HepG2 (cell line): ENCODE data around the gene NOC4L. TPM values are rescaled to one million over a fixed set of nuclear protein-coding genes. Genes with fewer than 3 reads are reported as not detected.
"Not testable (repeated sequence)": the region's sequence is repeated elsewhere in the genome, so short reads cannot be mapped to it uniquely, and the experiment has no call there.

ENCODE experiments used
- ATAC-seq: fragments of 200-7000 bp; cut with Tn5 transposase; 3 replicates; pipeline ENCODE4 v1.9.1; 2020; ENCODE audit warnings: mild to moderate bottlenecking, moderate library complexity
- BruUV-seq: library from RNA; stranded (reverse); fragments of 400-500 nt; replicated peaks from 2 replicates; lab custom pipeline; 2021; lab: Mats Ljungman, UMichigan
- CTCF ChIA-PET: fragments of 300-600 bp; formaldehyde crosslinking; extraction: SDS; loops from one replicate; lab custom pipeline; 2021; ENCODE audit warnings: low total read pairs, inconsistent platforms, low intra/inter-chr PET ratio; lab: Yijun Ruan, JAX
- POLR2A ChIA-PET: fragments of 350-600 bp; sonication (Branson Sonifier 250); formaldehyde crosslinking; loops from one replicate; lab custom pipeline; 2020; ENCODE audit warnings: antibody characterized with exemption, inconsistent platforms; lab: Yijun Ruan, JAX
- DNase-seq: peaks from one replicate; pipeline ENCODE4 v3.0.0-alpha.2; 2015; ENCODE audit warnings: low spot score
- FAIRE-seq: peaks from 3 replicates; lab custom pipeline; 2011; peaks lifted over from hg19 to GRCh38; lab: Jason Lieb, UNC
- H2AFZ ChIP-seq: one replicate; pipeline ENCODE4 v1.6.1; 2011; ENCODE audit warnings: low read length, inconsistent platforms
- H3K27ac ChIP-seq: fragments of 300-600 bp; 3 replicates; pipeline ENCODE4 v1.8.0; 2011; ENCODE audit warnings: mixed run types, mild to moderate bottlenecking, mixed read lengths, low read length, inconsistent platforms; ENCODE audit not compliant: insufficient read depth; ENCODE audit errors: extremely low read length
- H3K27me3 ChIP-seq, 2 experiments: fragments of 200-600 bp in 1 of 2; 2 replicates in 1 of 2; 3 replicates in 1 of 2; pipeline versions ENCODE4 v1.6.0 to v1.8.0; 2011; ENCODE audit warnings: low read length in 2 of 2, mild to moderate bottlenecking in 2 of 2, moderate library complexity in 2 of 2, inconsistent platforms in 1 of 2; ENCODE audit not compliant: insufficient read depth in 2 of 2, control insufficient read depth in 1 of 2
- H3K36me3 ChIP-seq, 2 experiments: fragments of 200-600 bp in 1 of 2; replicated peaks in 1 of 2; 2 replicates in 1 of 2; 3 replicates in 1 of 2; pipeline versions ENCODE4 v1.5.1 to v1.8.0; 2011; ENCODE audit warnings: low read length in 2 of 2, inconsistent platforms in 1 of 2; ENCODE audit not compliant: insufficient read depth in 2 of 2, control insufficient read depth in 1 of 2
- H3K4me1 ChIP-seq: 2 replicates; pipeline ENCODE4 v1.5.1; 2012; ENCODE audit warnings: low read length, inconsistent platforms; ENCODE audit not compliant: insufficient read depth
- H3K4me2 ChIP-seq: 2 replicates; pipeline ENCODE4 v1.6.0; 2011; ENCODE audit warnings: low read depth, low read length, inconsistent platforms
- H3K4me3 ChIP-seq, 3 experiments: fragments of 200-600 bp in 1 of 3; sonication (generic), shearing (Covaris generic) in 1 of 3; replicated peaks in 1 of 3; 2 replicates each; pipeline ENCODE4 v1.5.1; 2011 to 2016; ENCODE audit warnings: low read length in 3 of 3, inconsistent platforms in 2 of 3, low read depth in 2 of 3, mild to moderate bottlenecking in 2 of 3, control low read depth in 1 of 3, mixed read lengths in 1 of 3; ENCODE audit not compliant: insufficient read depth in 1 of 3
- H3K79me2 ChIP-seq: one replicate; pipeline ENCODE4 v1.6.1; 2011; ENCODE audit warnings: low read length, inconsistent platforms; ENCODE audit not compliant: insufficient read depth
- H3K9ac ChIP-seq: 2 replicates; pipeline ENCODE4 v1.6.0; 2011; ENCODE audit warnings: mild to moderate bottlenecking, low read depth, low read length, inconsistent platforms; ENCODE audit not compliant: insufficient read depth
- H3K9me3 ChIP-seq: 2 replicates; pipeline ENCODE4 v1.5.1; 2012; ENCODE audit warnings: mild to moderate bottlenecking, low read length
- H4K20me1 ChIP-seq: 2 replicates; pipeline ENCODE4 v1.6.0; 2011; ENCODE audit warnings: inconsistent platforms, mild to moderate bottlenecking, low read length, moderate library complexity; ENCODE audit not compliant: insufficient read depth
- GTF3A ChIP-seq: sonication (generic); formaldehyde crosslinking; conservative IDR thresholded peaks from 2 replicates; pipeline ENCODE4 v1.4.0; 2020; ENCODE audit warnings: mild to moderate bottlenecking, missing genetic modification reagents
- MED1 ChIP-seq: sonication (generic); formaldehyde crosslinking; IDR thresholded peaks from 2 replicates; pipeline ENCODE4 v1.4.0; 2020; ENCODE audit warnings: missing genetic modification reagents
- ZNF3 ChIP-seq: IDR thresholded peaks from 2 replicates; pipeline ENCODE4 v1.7.0; 2017; ENCODE audit warnings: inconsistent platforms
- ZNF652 ChIP-seq: IDR thresholded peaks from 2 replicates; pipeline ENCODE4 v1.6.1; 2016; ENCODE audit warnings: low read depth, borderline replicate concordance
- WGBS: methylation state at CpG from one replicate; pipeline ENCODE4 v1.1.6; 2017; ENCODE audit warnings: low lambda C conversion rate; 5-methylcytosine and 5-hydroxymethylcytosine counted together
- in situ Hi-C: cut with HindIII; loops from 2 replicates; pipeline ENCODE4 v1.10.0; 2017; ENCODE audit warnings: low pct_unique_long_range_greater_than_20kb; ENCODE audit not compliant: extremely low pct_ligation_motif_present
- intact Hi-C: fragments of 100-400 bp; cut with micrococcal nuclease; formaldehyde crosslinking; loops from one replicate; pipeline ENCODE4 v1.10.0; 2022; ENCODE audit not compliant: unreplicated experiment
- polyA plus RNA-seq, 8 experiments: library from polyadenylated mRNA; depleted of rRNA in 3 of 8; stranded (reverse) in 7 of 8; unstranded in 1 of 8; fragments of >200 nt; fragmentation: Illumina TruSeq in 4 of 8; extraction: Trizol in 4 of 8; gene quantifications; 2 replicates each; pipeline versions ENCODE4 v1.2.1 to v1.2.3, GENCODE V29; 2011 to 2016; ENCODE audit warnings: low read depth in 4 of 8, missing spikeins in 1 of 8, mixed read lengths in 1 of 8; ENCODE audit not compliant: insufficient read depth in 1 of 8
- total RNA-seq, 5 experiments: library from RNA; depleted of rRNA; stranded (reverse); fragments of >200 nt; fragmentation: Illumina TruSeq; extraction: Trizol; gene quantifications; 2 replicates each; pipeline ENCODE4 v1.2.3, GENCODE V29; 2016; ENCODE audit warnings: low read depth in 1 of 5
- TF ChIP-seq, protein P1 (sequence below): sonication (generic); formaldehyde crosslinking; IDR thresholded peaks from 2 replicates; pipeline ENCODE4 v1.4.0; 2020; ENCODE audit warnings: missing genetic modification reagents

The NOC4L gene
- total and polyA plus RNA-seq, 2 of the 13 experiments (the other 11 are each of a cell fraction or from before 2014, with no cell fraction given): 4.3 to 14.6 TPM

DNA sequence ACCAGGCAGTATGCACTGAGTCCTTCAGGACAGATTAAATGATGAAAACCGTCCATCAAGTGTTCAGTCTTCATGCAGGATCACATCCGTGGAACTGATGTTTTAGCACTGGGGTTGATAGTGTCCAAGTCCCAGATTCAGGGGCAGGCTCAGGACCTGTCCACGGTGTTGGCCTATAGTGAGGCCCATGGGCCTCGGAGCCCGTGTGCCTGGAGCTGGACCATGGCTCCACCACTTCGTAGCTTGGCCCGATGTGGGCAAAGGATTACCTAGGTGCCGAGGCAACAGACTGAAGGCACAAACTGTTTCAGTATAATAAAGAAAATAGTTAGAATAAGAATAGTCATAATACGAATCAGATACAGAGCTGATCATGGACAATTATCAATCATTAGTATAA lies 42.0 kb upstream of the NOC4L start:
- Histone ChIP-seq H3K36me3 (peaks cover 3 to 29% of the 10 kb centered on the region in 2 experiments; a peak in 3 of 5 replicates), H3K27ac (no peak overlapping the region), H3K4me2 (no peak overlapping the region), H2AFZ (no peak overlapping the region), H3K27me3 (no peaks in the 10 kb centered on the region), H3K79me2 (no peaks in the 10 kb centered on the region), H4K20me1 (peaks cover 4% of the 10 kb centered on the region; the same call in 1 of the 2 replicates), H3K9ac (no peak overlapping the region), H3K4me1 (no peaks in the 10 kb centered on the region), H3K4me3 (no peak overlapping the region), H3K9me3 (no peaks in the 10 kb centered on the region)
- ChIA-PET POLR2A (no interaction called here), CTCF (no interaction called here)
- FAIRE-seq (no peak), ATAC-seq (no peak), DNase-seq (no peak)
- no TSS peak for BruUV-seq
- 99% methylated on average over 8 of the region's 9 CpGs for WGBS
- TF ChIP-seq, protein P1, sequence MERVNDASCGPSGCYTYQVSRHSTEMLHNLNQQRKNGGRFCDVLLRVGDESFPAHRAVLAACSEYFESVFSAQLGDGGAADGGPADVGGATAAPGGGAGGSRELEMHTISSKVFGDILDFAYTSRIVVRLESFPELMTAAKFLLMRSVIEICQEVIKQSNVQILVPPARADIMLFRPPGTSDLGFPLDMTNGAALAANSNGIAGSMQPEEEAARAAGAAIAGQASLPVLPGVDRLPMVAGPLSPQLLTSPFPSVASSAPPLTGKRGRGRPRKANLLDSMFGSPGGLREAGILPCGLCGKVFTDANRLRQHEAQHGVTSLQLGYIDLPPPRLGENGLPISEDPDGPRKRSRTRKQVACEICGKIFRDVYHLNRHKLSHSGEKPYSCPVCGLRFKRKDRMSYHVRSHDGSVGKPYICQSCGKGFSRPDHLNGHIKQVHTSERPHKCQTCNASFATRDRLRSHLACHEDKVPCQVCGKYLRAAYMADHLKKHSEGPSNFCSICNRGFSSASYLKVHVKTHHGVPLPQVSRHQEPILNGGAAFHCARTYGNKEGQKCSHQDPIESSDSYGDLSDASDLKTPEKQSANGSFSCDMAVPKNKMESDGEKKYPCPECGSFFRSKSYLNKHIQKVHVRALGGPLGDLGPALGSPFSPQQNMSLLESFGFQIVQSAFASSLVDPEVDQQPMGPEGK: no peak
- no peak for TF ChIP-seq MED1 (CRISPR knock-in tag)
- no peak for TF ChIP-seq ZNF652 (CRISPR knock-in tag)
- no peak for TF ChIP-seq GTF3A (CRISPR knock-in tag)
- no peak for TF ChIP-seq ZNF3 (CRISPR knock-in tag)
- intact Hi-C loops (no loop called here), in situ Hi-C loops (no loop called here)

DNA sequence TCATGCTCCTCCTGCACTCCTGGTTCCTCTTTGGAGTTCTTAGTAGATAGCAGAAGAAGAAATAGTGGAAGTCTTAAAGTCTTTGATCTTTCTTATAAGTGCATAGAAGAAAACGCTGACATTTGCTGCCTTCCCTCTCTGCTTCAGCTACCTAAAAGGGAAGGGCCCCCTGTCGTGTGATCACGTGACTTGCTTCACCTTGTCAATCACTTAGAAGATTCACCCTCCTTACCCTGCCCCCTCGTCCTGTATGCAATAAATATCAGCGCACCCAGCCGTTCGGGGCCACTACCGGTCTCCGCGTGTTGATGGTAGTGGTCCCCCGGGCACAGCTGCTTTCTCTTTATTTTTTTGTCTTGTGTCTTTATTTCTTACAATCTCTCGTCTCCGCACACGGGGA lies 41.2 kb upstream of the NOC4L start:
- in situ Hi-C loops, CTCF ChIA-PET, H4K20me1 ChIP-seq, H2AFZ ChIP-seq, intact Hi-C loops, H3K27ac ChIP-seq, BruUV-seq, H3K4me2 ChIP-seq, DNase-seq, ATAC-seq, H3K27me3 ChIP-seq, H3K79me2 ChIP-seq, H3K4me1 ChIP-seq, H3K9ac ChIP-seq, POLR2A ChIA-PET, H3K4me3 ChIP-seq, FAIRE-seq, H3K9me3 ChIP-seq: not testable (repeated sequence)
- WGBS: 97% methylated on average over 14 of the region's 14 CpGs
- H3K36me3 ChIP-seq: peaks cover 3 to 30% of the 10 kb centered on the region in 2 experiments; a peak in 3 of 5 replicates
